H1 (cell line): ENCODE measurements around the gene OSBP. TPM values are rescaled to one million over a fixed set of nuclear protein-coding genes. Genes with fewer than 3 reads are reported as not detected.

Source experiments
- CTCF ChIA-PET: fragments of 300-600 bp; sonication (Branson Sonifier 250); formaldehyde crosslinking; loops from one replicate; lab custom pipeline; 2021; ENCODE audit not compliant: partially characterized antibody; lab: Charles Lee
- POLR2A ChIA-PET: fragments of 300-600 bp; sonication (Branson Sonifier 250); formaldehyde crosslinking; loops from one replicate; lab custom pipeline; 2021; ENCODE audit warnings: inconsistent platforms; ENCODE audit not compliant: partially characterized antibody; lab: Charles Lee
- DNase-seq, 2 experiments: peaks; one replicate each; pipeline versions ENCODE4 v3.0.0 to v3.0.0-alpha.2; 2010 to 2022; ENCODE audit warnings: low spot score in 2 of 2, low read depth in 1 of 2, mixed read lengths in 1 of 2
- FAIRE-seq: peaks from 2 replicates; lab custom pipeline; 2011; peaks lifted over from hg19 to GRCh38; lab: Jason Lieb, UNC
- H2AFZ ChIP-seq: 2 replicates; pipeline ENCODE4 v1.8.1; 2012; ENCODE audit warnings: low read length, inconsistent platforms
- H2AK5ac ChIP-seq: 2 replicates; pipeline ENCODE4 v1.6.1; 2013; ENCODE audit warnings: low read depth, low read length
- H2BK120ac ChIP-seq: replicated peaks from 2 replicates; pipeline ENCODE3; 2013; ENCODE audit warnings: low read depth, low read length, inconsistent platforms
- H2BK12ac ChIP-seq: 2 replicates; pipeline ENCODE4 v1.6.1; 2013; ENCODE audit warnings: low read depth, low read length
- H2BK15ac ChIP-seq: 2 replicates; pipeline ENCODE4 v1.6.1; 2013; ENCODE audit warnings: low read length
- H2BK20ac ChIP-seq: 2 replicates; pipeline ENCODE4 v1.6.1; 2013; ENCODE audit warnings: low read length
- H2BK5ac ChIP-seq: 2 replicates; pipeline ENCODE4 v1.6.1; 2013; ENCODE audit warnings: low read depth, low read length
- H3K14ac ChIP-seq: 2 replicates; pipeline ENCODE4 v1.6.1; 2013; ENCODE audit warnings: inconsistent platforms; ENCODE audit not compliant: insufficient read length
- H3K18ac ChIP-seq: 2 replicates; pipeline ENCODE4 v1.6.1; 2013; ENCODE audit warnings: low read length; ENCODE audit errors: extremely low read depth
- H3K23ac ChIP-seq: 2 replicates; pipeline ENCODE4 v1.6.1; 2013; ENCODE audit warnings: inconsistent platforms; ENCODE audit not compliant: insufficient read length
- H3K23me2 ChIP-seq: 2 replicates; pipeline ENCODE4 v1.6.1; 2013; ENCODE audit warnings: low read depth, low read length
- H3K27ac ChIP-seq: 2 replicates; pipeline ENCODE4 v1.6.1; 2011; ENCODE audit warnings: low read depth, low read length, inconsistent platforms
- H3K27me3 ChIP-seq, 4 experiments: replicated peaks in 1 of 4; 1 replicate in 1 of 4; 2 replicates in 3 of 4; pipeline versions ENCODE4 v1.6.1 to v1.8.1; 2011 to 2013; ENCODE audit warnings: low read length in 3 of 4, mild to moderate bottlenecking in 3 of 4, inconsistent platforms in 2 of 4, mixed read lengths in 2 of 4, moderate library complexity in 1 of 4; ENCODE audit not compliant: control insufficient read depth in 3 of 4, insufficient read depth in 3 of 4; ENCODE audit errors: extremely low read depth in 1 of 4
- H3K36me3 ChIP-seq, 4 experiments: 2 replicates each; pipeline versions ENCODE4 v1.6.1 to v1.8.1; 2011 to 2013; ENCODE audit warnings: mild to moderate bottlenecking in 4 of 4, low read length in 3 of 4, moderate library complexity in 2 of 4, control low read depth in 1 of 4, inconsistent platforms in 1 of 4; ENCODE audit not compliant: insufficient read depth in 4 of 4, control insufficient read depth in 2 of 4
- H3K4ac ChIP-seq: replicated peaks from 2 replicates; pipeline ENCODE3; 2013; ENCODE audit warnings: low read length, low read depth, mixed read lengths, inconsistent platforms; ENCODE audit not compliant: insufficient read length
- H3K4me1 ChIP-seq, 4 experiments: replicated peaks in 1 of 4; 1 replicate in 1 of 4; 2 replicates in 3 of 4; pipeline versions ENCODE4 v1.6.1 to v1.8.1; 2011 to 2013; ENCODE audit warnings: low read length in 3 of 4, inconsistent platforms in 2 of 4, mixed read lengths in 1 of 4; ENCODE audit not compliant: insufficient read depth in 4 of 4, control insufficient read depth in 3 of 4
- H3K4me2 ChIP-seq, 2 experiments: 2 replicates each; pipeline versions ENCODE4 v1.6.1 to v1.8.1; 2011 to 2013; ENCODE audit warnings: low read depth in 2 of 2, low read length in 2 of 2, control low read depth in 1 of 2, inconsistent platforms in 1 of 2, mild to moderate bottlenecking in 1 of 2; ENCODE audit not compliant: insufficient read depth in 1 of 2
- H3K4me3 ChIP-seq, 4 experiments: fragments of 200-600, 300-600 bp in 1 of 4; sonication (generic), shearing (Covaris generic), sonication (Bioruptor Twin) in 1 of 4; 2 replicates each; pipeline versions ENCODE4 v1.5.1 to v1.8.1; 2011 to 2016; ENCODE audit warnings: low read length in 4 of 4, low read depth in 3 of 4, control low read depth in 2 of 4, inconsistent platforms in 2 of 4, mild to moderate bottlenecking in 2 of 4, mixed read lengths in 1 of 4, moderate library complexity in 1 of 4; ENCODE audit not compliant: insufficient read depth in 2 of 4; ENCODE audit errors: extremely low read depth in 1 of 4
- H3K56ac ChIP-seq: replicated peaks from 2 replicates; pipeline ENCODE3; 2013; ENCODE audit warnings: low read depth, mild to moderate bottlenecking, mixed read lengths, low read length, inconsistent platforms; ENCODE audit not compliant: insufficient read length
- H3K79me1 ChIP-seq: 2 replicates; pipeline ENCODE4 v1.6.1; 2013; ENCODE audit warnings: low read depth, low read length, control low read depth
- H3K79me2 ChIP-seq, 2 experiments: 2 replicates each; pipeline versions ENCODE4 v1.6.1 to v1.8.1; 2012 to 2013; ENCODE audit warnings: low read length in 2 of 2, mild to moderate bottlenecking in 2 of 2, inconsistent platforms in 1 of 2; ENCODE audit not compliant: insufficient read depth in 2 of 2, control insufficient read depth in 1 of 2
- H3K9ac ChIP-seq, 4 experiments: replicated peaks in 1 of 4; 1 replicate in 1 of 4; 2 replicates in 3 of 4; pipeline versions ENCODE4 v1.6.1 to v1.8.1; 2011 to 2013; ENCODE audit warnings: low read depth in 3 of 4, low read length in 3 of 4, control low read depth in 2 of 4, mild to moderate bottlenecking in 2 of 4, moderate library complexity in 2 of 4, inconsistent platforms in 1 of 4; ENCODE audit errors: extremely low read depth in 1 of 4
- H3K9me3 ChIP-seq, 2 experiments: 2 replicates each; pipeline versions ENCODE4 v1.6.1 to v1.8.1; 2012 to 2013; ENCODE audit warnings: mild to moderate bottlenecking in 2 of 2, moderate library complexity in 2 of 2, control low read depth in 1 of 2, inconsistent platforms in 1 of 2, low read depth in 1 of 2, low read length in 1 of 2, mixed read lengths in 1 of 2; ENCODE audit not compliant: insufficient read depth in 2 of 2
- H4K20me1 ChIP-seq, 2 experiments: replicated peaks in 1 of 2; 2 replicates each; pipeline versions ENCODE3 to v1.8.1; 2011 to 2013; ENCODE audit warnings: inconsistent platforms in 2 of 2, low read length in 2 of 2, mild to moderate bottlenecking in 1 of 2; ENCODE audit not compliant: insufficient read depth in 2 of 2, control insufficient read depth in 1 of 2
- H4K5ac ChIP-seq: 2 replicates; pipeline ENCODE4 v1.6.1; 2013; ENCODE audit warnings: low read length, low read depth, mixed read lengths, inconsistent platforms; ENCODE audit not compliant: insufficient read length
- H4K8ac ChIP-seq: 2 replicates; pipeline ENCODE4 v1.8.0; 2013; ENCODE audit warnings: mild to moderate bottlenecking, moderate library complexity, low read length, inconsistent platforms; ENCODE audit not compliant: insufficient read depth; ENCODE audit errors: extremely low read depth
- H4K91ac ChIP-seq: replicated peaks from 2 replicates; pipeline ENCODE3; 2013; ENCODE audit warnings: low read length, mixed read lengths, inconsistent platforms; ENCODE audit not compliant: insufficient read length
- BCL11A ChIP-seq, 2 experiments: IDR thresholded peaks; one replicate each; pipeline ENCODE4 v1.6.1; 2011; ENCODE audit warnings: low read depth in 2 of 2, low read length in 2 of 2, mild to moderate bottlenecking in 2 of 2
- BRCA1 ChIP-seq: IDR thresholded peaks from 2 replicates; pipeline ENCODE4 v1.6.1; 2012; ENCODE audit warnings: low read depth, low read length, improper control_type of control experiment
- EZH2 ChIP-seq: fragments of 200-600 bp; sonication (generic); IDR thresholded peaks from 2 replicates; pipeline ENCODE4 v1.7.1; 2012; ENCODE audit warnings: low read depth, mild to moderate bottlenecking, moderate library complexity, low read length, inconsistent platforms; ENCODE audit not compliant: severe bottlenecking
- MAFK ChIP-seq: IDR thresholded peaks from 2 replicates; pipeline ENCODE4 v1.6.1; 2012; ENCODE audit warnings: low read depth, mild to moderate bottlenecking, improper control_type of control experiment, low read length
- MAX ChIP-seq: IDR thresholded peaks from 2 replicates; pipeline ENCODE4 v1.6.1; 2012; ENCODE audit warnings: inconsistent platforms
- NANOG ChIP-seq: IDR thresholded peaks from 2 replicates; pipeline ENCODE4 v1.6.1; 2011; ENCODE audit warnings: low read length, low read depth, mild to moderate bottlenecking, inconsistent platforms; ENCODE audit not compliant: insufficient read depth, poor library complexity, severe bottlenecking
- SAP30 ChIP-seq: fragments of 300-600 bp; sonication (generic); IDR thresholded peaks from 2 replicates; pipeline ENCODE4 v1.7.1; 2012; ENCODE audit warnings: low read length, moderate library complexity, mild to moderate bottlenecking, inconsistent platforms; ENCODE audit not compliant: insufficient read depth, insufficient replicate concordance
- SIN3A ChIP-seq, 2 experiments: IDR thresholded peaks in 1 of 2; conservative IDR thresholded peaks in 1 of 2; 2 replicates each; pipeline ENCODE4 v1.6.1; 2011 to 2012; ENCODE audit warnings: low read length in 2 of 2, improper control_type of control experiment in 1 of 2, low read depth in 1 of 2, mild to moderate bottlenecking in 1 of 2
- SP2 ChIP-seq: IDR thresholded peaks from 2 replicates; pipeline ENCODE4 v1.6.1; 2012; ENCODE audit warnings: mild to moderate bottlenecking, low read length, inconsistent platforms
- WGBS, 2 experiments: shearing (Covaris generic) in 1 of 2; methylation state at CpG; one replicate each; pipeline versions ENCODE4 v1.1.6 to v1.1.7; 2013 to 2015; ENCODE audit warnings: low lambda C conversion rate in 2 of 2, mixed read lengths in 2 of 2, inconsistent platforms in 1 of 2, low coverage in 1 of 2, missing lambda C conversion rate in 1 of 2; ENCODE audit not compliant: insufficient replicate concordance in 2 of 2, insufficient coverage in 1 of 2, insufficient read length in 1 of 2; ENCODE audit errors: extremely low coverage in 1 of 2, missing lambda C conversion rate in 1 of 2; 5-methylcytosine and 5-hydroxymethylcytosine counted together
- polyA plus RNA-seq, 7 experiments: library from polyadenylated mRNA; depleted of rRNA in 3 of 7; stranded (reverse) in 5 of 7; unstranded in 2 of 7; fragments of >200 nt in 5 of 7; fragments of 200-250 nt in 2 of 7; gene quantifications; 1 replicate in 5 of 7; 2 replicates in 1 of 7; 4 replicates in 1 of 7; pipeline versions ENCODE4 v1.2.1 to v1.2.3, GENCODE V29; 2011 to 2013; ENCODE audit warnings: missing spikeins in 2 of 7, mixed read lengths in 2 of 7
- total RNA-seq: library from RNA; stranded (reverse); fragmentation: NEBNext Ultra II Directional; extraction: Animal tissue kit (Norgen Biotek cat#: 25700); gene quantifications from 2 replicates; pipeline ENCODE4 v1.2.1, GENCODE V29; 2021

Gene OSBP
- total and polyA plus RNA-seq, 2 of the 8 experiments (the other 6 are each of a cell fraction or from before 2014, with no cell fraction given), result 13.2 to 43.1 TPM

- POLR2A ChIA-PET, result interaction anchor here (0.7 to 2.1 kb wide), 6 partner anchors 9 to 1815 kb away, joined by 3 to 16 read pairs (median 4); partner anchors contain the start of genes CPSF7, PATL1, SDHAF2 and STX3
- Histone ChIP-seq H2BK15ac (no peak overlapping the region), H3K27ac (no peak overlapping the region), H3K9ac (peak overlapping the region; percentile 34 to 87 (median 66)), H3K4me1 (peaks cover 0 to 4% (median 0%) of the 10 kb centered on the region in 4 experiments; a peak in 2 of 7 replicates), H2AK5ac (no peak overlapping the region), H4K5ac (no peak overlapping the region), H2BK20ac (no peak overlapping the region), H3K4me2 (peak overlapping the region; percentile 90 to 97), H3K9me3 (no peaks in the 10 kb centered on the region), H2BK120ac (no peak overlapping the region), H3K23me2 (peaks cover 10% of the 10 kb centered on the region), H3K56ac (no peak overlapping the region), H4K91ac (no peak overlapping the region), H4K8ac (no peak overlapping the region), H3K4ac (no peak overlapping the region), H3K27me3 (no peaks in the 10 kb centered on the region; a peak in 1 of 7 replicates), H2BK12ac (no peak overlapping the region), H4K20me1 (peaks cover 11 to 16% of the 10 kb centered on the region in 2 experiments), H3K23ac (no peak overlapping the region), H3K36me3 (peaks cover 0 to 9% (median 6%) of the 10 kb centered on the region in 4 experiments; a peak in 6 of 8 replicates), H2AFZ (no peak overlapping the region), H3K4me3 (peak overlapping the region; percentile 61 to 84 (median 72)), H2BK5ac (no peak overlapping the region), H3K18ac (no peak overlapping the region), H3K79me1 (peaks cover 8% of the 10 kb centered on the region), H3K79me2 (peaks cover 9 to 40% of the 10 kb centered on the region in 2 experiments), H3K14ac (no peak overlapping the region)
- TF ChIP-seq MAFK, result no peak
- no peak for TF ChIP-seq MAX
- TF ChIP-seq SP2, result no peak
- no peak for TF ChIP-seq BCL11A (IDR thresholded peaks at IDR 0.05; ENCODE audit: low read depth in 2 of 2, low read length in 2 of 2)
- no peak for TF ChIP-seq SAP30
- TF ChIP-seq SIN3A (conservative IDR thresholded peaks at IDR 0.05 in 1 of 2, IDR thresholded peaks at IDR 0.05 in 1 of 2; ENCODE audit: low read depth in 1 of 2, low read length in 2 of 2), result no peak
- TF ChIP-seq BRCA1, result no peak
- no peak for TF ChIP-seq NANOG
- no peak for TF ChIP-seq EZH2
- no peak for DNase-seq
- WGBS, 2 experiments, result 41% methylated on average over 13 of the region's 13 CpGs; no CpG with 5 or more reads in 1 of the 2 experiments
- FAIRE-seq, result no peak
- CTCF ChIA-PET, result interaction anchor here (0.6 to 1.6 kb wide), 4 partner anchors 39 to 76 kb away, joined by 3 read pairs; no protein-coding TSS in a partner anchor
Observed at GRCh38 chr11:59614277-59615119, 1.1 kb downstream of the OSBP start.
